ENCODE results near the gene ZDHHC9.
"Not testable (repeated sequence)": the region's sequence is repeated elsewhere in the genome, so short reads cannot be mapped to it uniquely, and the experiment has no call there.

Gene ZDHHC9

DNA sequence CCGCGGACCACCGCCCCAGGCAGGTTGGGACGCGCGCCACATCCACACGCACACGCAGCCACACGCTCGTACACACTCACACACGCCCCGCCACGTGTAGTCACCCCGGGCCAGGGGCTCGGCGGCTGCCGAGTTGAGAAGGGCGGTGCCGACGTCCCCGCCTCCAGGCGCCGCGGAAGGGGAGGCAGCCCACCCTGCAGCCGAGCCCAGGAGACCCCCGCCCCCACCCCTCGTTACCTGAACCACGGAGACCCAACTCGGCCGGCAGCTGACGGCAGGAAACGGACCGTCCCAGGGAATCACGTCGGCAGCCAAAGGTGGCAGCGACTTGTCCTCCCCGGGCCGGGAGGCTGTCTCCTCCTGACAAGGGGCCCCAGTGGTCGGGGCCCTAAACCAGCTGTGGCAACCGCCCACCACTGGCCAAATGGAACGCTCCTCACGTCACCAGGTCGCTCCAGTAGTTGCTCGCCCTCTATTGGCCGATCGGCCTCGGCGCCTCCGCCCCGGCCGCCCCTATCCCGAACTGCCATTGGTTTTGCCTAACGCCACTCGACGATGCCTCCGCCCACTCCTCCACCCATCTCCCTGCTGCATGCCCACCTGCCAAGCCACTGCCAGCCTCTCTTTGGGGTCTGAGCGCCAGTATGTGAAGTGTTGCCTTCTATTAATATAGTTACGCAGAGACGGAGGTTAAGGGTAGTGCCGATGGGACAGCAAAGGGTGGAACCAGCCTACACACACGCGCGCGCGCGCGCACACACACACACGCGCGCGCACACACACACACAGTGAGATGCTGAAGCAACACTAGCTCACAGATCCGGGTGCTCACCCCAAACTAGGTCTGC, at the start of gene ZDHHC9:
TSS of gene ZDHHC9 (minus strand) at position 428 of the 848 bp plus-strand sequence. CDS start 1,941 bp downstream, outside the sequence.
- in situ Hi-C loops (cut with MboI; ENCODE audit: low sequenced_read_pairs), result no loop called here

DNA sequence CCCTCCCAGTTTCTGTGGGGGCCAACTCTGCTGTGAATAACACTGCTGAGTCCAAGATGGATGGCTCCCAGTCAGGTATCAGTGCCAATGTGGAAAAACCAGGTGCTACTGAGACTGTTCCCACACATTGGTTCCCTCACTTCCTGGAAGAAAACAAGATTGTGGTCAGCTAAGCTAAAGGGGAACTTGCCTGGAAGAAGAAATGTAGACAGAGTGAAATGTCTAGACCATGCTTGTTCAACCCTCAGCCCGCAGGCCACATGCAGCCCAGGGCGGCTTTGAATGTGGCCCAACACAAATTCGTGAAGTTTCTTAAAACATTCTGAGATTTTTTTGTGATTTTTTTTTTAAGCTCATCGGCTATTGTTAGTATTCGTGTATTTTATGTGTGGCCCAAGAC, 33.7 kb upstream of the ZDHHC9 start:
- in situ Hi-C loops (cut with MboI; ENCODE audit: low sequenced_read_pairs), result no loop called here

DNA sequence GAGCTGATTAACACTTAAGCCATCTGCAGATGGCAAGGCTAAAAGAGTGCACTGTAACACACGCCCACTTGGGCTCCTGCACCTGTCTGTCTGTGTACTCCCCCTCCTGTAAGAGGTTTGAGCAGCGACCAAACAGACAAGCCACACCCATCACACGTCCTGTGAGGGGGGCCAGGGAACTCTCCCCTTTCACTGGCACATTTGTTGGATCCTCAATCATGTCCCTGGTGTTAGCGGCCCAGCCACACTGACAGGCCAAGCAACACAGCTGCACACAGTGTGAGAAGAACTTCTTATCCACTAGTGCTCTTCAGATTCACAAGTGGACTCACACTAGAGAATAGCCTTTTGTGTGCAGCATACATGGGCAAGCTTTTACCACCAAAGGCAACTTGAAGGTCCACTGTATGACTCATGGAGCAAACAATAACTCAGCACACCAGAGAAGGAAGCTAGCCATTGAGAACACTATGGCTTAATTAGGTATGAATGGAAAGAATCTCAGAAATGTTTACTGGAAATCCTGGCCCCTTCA, 33.2 kb upstream of the ZDHHC9 start:
- in situ Hi-C loops (cut with MboI; ENCODE audit: low sequenced_read_pairs), result no loop called here

DNA sequence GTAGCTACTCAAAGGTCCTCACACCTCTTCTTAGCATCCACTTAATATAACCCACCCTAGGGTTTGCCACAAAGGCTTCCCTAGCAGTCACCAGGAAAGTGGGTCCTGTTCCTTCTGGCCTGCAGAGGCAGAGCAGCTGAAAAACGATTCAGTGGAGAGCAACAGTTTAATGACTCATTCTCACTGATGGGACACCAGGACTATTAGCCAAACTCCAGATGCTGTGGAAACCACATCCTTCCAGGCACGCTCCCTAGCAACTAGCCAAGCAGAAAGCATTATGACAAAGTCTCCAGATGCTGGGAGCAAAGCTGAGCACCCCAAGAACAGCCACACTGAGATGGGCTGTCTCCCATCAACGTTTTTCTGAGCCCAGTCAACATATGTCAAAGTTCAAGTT, 32.0 kb upstream of the ZDHHC9 start:
- in situ Hi-C loops (cut with MboI; ENCODE audit: low sequenced_read_pairs), result no loop called here

DNA sequence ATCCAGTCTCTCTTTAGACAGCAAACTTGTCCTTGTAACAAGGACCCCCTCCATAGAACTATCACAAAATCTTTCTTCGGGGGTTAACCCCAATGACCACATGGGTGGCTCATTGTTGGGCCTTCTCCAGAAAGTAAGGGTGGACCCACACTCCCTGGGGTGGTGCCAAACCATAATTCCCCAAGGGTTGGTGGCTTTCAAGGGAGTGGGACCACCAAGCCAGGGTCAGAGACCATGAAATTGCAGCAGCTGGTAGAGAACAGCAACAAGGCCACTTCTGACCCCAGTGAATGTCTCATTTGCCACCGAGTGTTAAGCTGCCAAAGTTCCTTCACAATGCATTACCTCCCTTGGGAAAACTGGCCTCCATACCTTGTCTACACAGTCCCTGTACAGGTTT, 28.8 kb upstream of the ZDHHC9 start:
- in situ Hi-C loops (cut with MboI; ENCODE audit: low sequenced_read_pairs), result no loop called here

DNA sequence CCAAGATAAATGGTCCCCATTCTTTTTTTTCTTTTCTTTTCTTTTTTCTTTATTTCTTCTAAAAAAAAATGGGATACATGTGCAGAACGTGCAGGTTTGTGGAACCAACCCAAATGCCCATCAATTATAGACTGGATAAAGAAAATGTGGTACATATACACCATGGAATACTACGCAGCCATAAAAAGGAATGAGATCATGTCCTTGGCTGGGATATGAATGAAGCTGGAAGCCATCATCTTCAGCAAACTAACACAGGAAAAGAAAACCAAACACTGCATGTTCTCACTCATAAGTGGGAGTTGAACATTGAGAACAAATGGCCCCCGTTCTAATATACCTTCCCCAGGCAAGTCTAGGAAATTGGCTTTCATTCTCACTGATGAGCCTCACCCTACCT, 22.6 kb upstream of the ZDHHC9 start:
- in situ Hi-C loops (cut with MboI; ENCODE audit: low sequenced_read_pairs), result not testable (repeated sequence)

DNA sequence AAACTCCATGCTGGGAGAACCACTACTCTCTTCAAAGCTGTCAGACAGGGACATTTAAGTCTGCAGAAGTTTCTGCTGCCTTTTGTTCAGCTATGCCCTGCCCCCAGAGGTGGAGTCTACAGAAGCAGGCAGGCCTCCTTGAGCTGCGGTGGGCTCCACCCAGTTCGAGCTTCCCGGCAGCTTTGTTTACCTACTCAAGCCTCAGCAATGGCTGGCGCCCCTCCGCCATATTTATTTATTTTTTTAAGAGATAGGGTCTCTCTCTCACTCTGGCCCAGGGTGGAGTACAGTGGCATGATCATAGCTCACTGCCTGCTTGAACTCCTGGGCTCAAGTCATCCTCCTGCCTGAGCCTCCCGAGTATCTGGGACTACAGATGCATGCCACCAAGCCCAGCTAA, 15.4 kb upstream of the ZDHHC9 start:
- in situ Hi-C loops (cut with MboI; ENCODE audit: low sequenced_read_pairs), result not testable (repeated sequence)

DNA sequence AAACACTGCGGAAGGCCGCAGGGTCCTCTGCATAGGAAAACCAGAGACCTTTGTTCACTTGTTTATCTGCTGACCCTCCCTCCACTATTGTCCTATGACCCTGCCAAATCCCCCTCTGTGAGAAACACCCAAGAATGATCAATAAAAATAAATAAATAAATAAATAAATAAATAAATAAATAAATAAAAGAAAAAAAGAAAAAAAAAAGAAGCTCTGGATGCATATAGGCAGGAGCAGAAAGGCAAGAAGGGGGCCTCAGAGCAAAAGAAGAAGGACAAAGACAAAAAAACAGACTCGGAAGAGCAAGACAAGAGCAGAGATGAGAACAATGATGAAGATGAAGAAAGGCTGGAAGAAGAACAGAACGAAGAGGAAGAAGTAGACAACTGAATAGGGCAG, 8.1 kb upstream of the ZDHHC9 start:
- in situ Hi-C loops (cut with MboI; ENCODE audit: low sequenced_read_pairs), result not testable (repeated sequence)

DNA sequence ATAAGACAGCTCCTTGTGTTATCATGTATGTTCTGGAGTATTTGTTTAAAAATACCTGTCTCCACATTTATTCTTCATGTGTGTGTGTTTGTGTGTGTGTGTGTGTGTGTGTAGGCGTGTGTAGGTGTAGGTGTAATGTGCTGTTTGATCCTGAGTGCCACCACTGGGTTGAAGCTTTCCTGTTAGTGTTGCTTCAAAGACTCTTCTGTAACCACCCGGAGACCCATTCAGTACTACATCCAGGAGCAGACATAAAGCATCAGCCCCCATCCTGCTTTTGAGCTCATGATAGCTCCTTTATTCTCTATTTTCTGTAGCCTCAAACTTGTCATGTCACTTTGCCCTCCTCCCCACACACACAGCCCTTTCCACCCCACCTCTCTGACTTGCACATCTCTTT, 3.0 kb upstream of the ZDHHC9 start:
- in situ Hi-C loops (cut with MboI; ENCODE audit: low sequenced_read_pairs), result no loop called here

DNA sequence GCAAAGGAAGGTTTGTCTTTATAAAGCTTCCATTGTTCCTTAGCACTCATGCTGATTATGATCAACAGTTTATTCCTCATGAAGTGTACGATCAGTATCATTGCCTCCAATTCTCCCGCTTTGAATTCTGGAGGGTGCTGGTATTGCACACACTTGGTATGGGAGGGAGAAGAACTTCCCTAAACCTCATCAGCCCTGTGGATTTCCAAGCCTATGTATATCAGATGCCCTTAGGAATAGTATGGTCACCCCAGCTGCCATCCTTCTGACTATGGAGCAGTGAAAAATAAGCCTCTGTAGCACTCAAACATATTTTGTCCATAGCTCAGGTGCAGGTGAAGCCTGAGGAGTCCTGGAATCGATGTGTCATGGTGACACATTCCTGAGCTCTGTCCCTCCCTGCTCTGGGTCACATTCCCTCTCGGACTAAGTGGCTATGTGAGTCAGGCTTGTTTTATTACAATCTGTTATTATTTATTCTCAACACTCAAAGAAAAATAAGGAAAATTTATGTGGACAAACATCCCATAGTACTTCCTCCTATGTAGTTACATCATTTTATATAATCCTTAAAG, 2.0 kb upstream of the ZDHHC9 start:
- in situ Hi-C loops (cut with MboI; ENCODE audit: low sequenced_read_pairs), result no loop called here

DNA sequence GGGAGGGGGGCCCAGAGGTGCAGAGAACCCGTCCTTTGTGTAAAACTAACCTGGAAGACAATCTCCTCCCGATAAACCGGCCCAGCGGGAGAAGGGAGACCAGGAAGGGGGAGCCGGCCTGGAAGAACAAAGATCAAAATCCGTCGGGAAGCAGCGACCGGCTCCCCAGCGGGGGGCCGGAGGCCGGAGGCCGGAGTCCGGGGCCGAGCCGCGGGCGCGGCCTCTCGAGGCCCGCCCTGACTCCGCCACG, 552 bp downstream of the ZDHHC9 start:
- in situ Hi-C loops (cut with MboI; ENCODE audit: low sequenced_read_pairs), result no loop called here

DNA sequence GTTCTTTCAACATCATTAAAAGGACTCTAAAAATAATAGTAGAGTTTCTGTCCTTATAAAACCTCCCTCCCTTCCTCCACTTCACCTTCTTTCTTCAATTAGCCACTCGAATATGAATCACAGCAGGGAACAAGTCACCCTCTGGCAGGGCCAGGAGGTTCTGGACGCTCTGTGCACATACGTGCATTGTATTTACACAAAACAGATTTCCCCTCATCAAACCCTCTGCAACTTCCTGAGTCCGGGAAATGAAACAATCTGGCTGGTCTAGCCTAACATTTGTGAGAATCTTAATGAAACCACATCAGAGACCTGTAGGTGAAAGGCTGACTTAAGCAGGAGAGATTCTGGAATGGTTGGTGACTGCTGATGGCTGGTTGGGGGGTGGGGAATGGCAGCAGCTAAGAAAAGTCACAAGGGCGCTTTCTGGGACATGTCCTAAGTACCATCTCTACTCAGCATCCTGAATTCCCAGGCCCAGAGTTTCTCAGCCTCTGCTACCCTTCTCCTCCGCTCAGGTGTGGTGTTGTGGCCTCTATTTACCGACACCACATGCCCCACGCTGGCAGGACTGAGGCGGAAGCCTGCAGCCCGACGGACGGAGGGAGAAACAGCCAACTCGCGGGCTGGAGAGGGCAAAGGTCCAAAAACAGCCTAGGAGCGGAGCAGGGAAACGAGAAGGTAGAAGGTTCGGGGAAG, 1.0 kb downstream of the ZDHHC9 start:
- in situ Hi-C loops (cut with MboI; ENCODE audit: low sequenced_read_pairs), result no loop called here

DNA sequence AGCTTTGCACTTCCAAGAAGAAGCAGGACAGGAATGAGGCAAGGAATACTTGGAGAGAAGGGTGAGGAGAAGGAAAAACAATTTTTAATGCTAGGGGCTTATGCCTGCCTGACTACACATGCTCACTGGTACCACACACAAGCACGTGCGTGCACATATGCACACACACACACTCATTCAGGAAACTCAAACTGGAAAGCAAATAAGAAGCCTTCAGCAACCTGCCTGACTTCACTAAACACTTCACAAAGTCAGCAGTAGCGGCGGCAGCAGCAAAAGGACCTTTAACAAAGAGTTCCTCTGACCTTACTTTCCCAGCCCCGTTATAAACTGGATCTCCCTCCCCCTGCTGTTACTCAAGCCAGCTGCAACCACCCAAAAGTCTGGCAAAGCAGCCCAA, 3.3 kb downstream of the ZDHHC9 start:
- in situ Hi-C loops (cut with MboI; ENCODE audit: low sequenced_read_pairs), result no loop called here

DNA sequence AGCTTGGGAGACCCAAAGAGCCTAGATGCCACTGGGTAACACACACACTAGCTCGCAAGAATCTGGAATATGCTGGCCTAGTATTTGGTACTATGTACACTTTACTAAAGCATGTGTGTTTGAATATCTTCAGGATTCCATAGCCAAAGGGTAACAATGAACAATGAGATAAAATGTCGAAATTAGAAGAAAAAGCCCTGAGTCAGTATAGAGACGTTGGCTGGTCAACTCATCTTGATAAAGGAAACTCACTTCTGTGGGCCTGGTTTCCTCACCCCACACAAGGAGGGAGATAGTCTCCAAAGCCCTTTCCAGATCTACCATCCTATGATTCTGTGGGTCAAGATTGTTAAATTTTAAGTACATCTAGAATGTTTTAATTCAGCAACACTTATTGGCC, 6.9 kb downstream of the ZDHHC9 start:
- in situ Hi-C loops (cut with MboI; ENCODE audit: low sequenced_read_pairs), result no loop called here

DNA sequence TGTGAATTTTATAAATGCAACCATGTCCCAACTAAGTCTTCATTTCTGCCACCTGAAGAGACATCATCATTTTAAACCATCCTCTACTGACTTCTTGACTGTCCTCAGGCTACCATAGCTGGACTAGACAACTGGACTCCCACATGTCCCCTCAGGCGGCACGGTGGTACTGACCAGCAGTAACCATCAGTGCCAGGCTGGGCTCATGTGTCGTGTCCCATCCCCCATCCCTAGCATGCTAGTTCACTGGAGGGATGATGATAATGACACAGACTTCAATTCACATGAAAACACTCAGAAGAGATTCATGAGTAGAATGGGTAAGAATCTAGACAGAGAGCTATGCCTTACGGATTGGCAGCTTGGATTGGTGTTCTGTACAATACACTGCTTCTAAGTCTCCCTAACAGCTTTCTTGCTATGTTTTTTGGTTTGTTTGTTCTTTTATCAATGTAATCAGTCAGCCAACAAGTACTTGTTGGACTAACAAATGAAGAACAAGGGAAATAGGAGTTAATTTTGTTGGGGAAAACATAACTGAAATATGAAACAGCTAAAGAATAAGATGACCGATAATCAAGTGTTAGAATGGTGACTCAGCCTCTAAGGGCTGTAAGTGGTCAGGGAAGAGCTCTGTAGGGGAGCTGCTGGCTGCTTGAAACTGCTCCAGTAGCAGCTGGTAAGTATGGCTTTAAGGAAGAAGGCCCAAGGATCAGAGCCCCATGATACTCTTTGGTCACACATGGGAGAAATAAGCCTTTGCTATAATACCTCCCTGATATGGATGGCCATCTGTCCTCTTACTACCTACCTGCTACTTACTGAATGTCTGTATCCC, 10.3 kb downstream of the ZDHHC9 start:
- in situ Hi-C loops (cut with MboI; ENCODE audit: low sequenced_read_pairs), result no loop called here

DNA sequence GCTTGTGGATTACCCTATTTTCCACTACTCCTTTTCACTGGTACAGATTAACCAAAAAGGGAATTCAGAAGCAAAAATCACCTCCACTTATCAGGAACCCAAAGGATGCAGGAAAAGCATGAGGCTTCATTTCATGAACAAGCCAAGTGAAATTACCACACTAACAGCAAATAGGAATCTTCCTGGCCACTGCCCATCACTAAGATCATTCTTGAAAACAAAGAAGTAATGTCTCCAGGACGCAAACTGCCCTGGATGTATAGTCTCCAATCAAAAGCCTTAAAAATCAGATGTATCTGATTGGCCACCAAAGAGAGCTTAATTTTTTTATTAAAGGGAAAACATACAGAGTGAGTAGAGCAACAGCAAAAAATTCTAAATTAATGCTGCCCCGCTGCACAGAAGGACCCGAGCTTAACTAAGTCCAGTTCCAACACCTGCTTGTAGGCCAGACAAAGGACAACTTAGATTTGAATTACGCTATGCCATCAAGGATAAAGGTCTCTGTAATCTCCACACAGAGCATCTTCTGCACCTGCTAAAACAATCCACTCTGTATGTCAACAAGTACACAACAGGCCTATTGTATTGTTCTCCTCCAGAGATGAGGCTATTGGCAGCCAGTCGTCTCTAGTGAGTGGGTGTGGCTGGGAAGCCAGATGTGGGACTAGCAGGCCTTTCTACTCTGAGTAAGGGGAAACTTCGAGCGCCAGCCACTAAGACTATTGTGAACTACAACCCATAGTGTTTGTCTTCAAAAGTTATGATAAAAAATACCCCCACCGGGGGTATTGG, 12.4 kb downstream of the ZDHHC9 start:
- in situ Hi-C loops (cut with MboI; ENCODE audit: low sequenced_read_pairs), result no loop called here

DNA sequence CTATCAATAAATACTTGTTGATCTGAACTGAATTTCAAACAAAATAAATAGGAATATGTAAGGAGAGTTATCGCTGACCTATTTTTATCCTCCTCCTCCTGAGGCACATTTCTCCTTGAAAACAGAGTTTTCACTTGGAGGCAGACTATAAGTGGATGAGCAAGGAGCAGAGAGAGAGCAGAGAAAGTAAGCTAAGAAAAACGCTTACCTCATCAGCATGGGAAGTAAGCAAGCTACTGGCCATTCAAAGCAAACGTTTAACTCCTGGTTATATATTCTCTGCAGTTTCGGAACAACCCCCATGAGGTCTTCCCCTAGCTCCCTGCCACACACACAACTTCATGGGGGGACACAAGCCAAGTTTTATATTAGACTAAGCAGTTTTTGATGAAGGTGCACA, 13.2 kb downstream of the ZDHHC9 start:
- in situ Hi-C loops (cut with MboI; ENCODE audit: low sequenced_read_pairs), result no loop called here

DNA sequence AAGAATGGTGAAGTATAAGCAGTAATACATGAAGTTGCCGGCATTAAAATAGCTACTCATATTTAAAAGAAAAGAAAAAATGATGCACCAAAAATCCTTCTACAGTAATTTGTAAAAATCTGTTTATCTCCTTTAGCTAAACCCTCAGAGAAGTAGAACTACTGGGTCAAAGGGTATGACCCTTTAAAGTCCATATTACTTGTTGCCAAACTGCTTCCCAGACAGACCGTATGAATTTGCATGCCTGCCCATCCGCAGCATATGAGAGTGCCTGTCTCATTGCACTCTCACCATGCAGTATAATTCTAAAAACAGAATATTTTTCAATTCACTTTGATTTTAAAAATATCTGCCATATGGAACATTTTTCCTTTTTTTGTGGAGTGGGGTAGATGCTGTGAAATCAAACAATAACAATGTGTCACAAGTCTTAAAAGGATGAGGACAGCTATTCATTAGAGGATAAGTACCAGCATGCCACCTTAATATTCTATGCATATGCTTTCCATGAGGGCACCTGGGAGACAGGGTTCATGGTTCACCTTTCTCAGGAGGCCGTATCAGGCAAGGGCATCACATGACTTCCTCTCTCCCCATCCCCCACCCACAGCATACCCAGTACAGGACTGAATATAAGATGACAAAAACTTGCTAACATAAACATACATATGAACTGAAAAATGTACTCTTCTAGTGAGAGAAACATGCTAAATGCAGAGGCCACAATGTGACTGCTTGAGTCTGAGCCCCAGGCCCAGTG, 17.8 kb downstream of the ZDHHC9 start:
- in situ Hi-C loops (cut with MboI; ENCODE audit: low sequenced_read_pairs), result no loop called here

DNA sequence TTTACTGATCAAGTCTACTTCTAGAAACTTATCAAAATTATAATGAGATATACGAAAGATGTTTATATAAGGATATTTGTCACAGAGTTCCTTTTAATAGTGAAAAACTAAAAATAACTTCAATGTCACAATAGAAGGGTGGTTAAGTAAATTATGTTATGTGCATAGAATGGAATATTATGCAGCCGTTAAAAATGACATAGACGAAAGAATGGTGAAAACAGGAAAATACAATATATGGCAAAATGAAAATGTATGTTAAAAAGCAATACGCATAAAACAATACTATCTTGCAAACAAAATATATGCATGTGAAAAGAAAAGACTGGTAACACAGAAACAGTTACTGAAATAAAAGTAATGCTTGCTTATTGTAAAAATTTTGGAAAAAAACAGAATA, 19.1 kb downstream of the ZDHHC9 start:
- in situ Hi-C loops (cut with MboI; ENCODE audit: low sequenced_read_pairs), result no loop called here

DNA sequence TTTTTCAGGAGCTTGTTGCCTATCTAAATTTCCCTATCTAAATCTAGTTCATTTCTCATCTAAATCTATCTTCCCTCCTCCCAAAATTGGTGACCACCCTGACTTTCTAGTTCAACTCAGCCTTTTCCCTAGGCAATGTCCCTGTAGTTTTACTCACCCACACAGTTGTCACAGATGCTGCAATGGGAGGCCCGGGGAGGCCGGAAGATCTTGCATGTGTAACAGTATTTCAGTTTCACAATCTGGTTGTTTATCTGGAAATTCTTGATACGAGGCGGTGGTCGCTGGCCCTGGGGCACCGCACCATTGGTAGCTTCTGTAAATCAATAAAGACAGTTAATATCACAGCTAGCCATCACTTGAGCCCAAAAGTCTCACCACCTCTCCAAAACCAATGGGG, 20.2 kb downstream of the ZDHHC9 start:
- in situ Hi-C loops (cut with MboI; ENCODE audit: low sequenced_read_pairs), result no loop called here
